Measurements from ENCODE around the gene LTBP1. TPM values are rescaled to one million over a fixed set of nuclear protein-coding genes. Genes with fewer than 3 reads are reported as not detected.

Gene LTBP1
- total and polyA plus RNA-seq, 2 experiments from 2014 or later, result 15.7 to 49.8 TPM

DNA sequence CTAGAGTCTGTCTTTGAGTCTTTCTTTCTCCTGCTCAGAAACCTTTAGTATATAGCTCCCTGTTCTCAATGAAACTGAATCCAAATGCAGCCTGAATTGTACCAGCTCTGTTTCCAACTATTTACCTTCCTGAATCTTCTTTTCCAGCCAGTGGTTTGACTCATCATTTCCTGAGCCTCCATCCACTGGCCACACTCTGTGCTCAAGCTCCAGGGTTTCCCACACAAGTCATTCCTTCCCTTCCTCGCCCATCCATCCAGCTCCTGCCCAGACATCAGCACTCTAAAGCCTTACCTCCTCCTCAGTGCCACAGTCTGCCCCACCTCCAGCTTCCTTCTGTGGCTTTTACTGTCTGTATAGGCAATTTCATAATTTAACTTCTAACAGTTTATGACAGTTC, 296.1 kb downstream of the LTBP1 start:
- Mint-ChIP-seq H3K4me3 (no peak overlapping the region), H3K4me1 (no peaks in the 10 kb centered on the region), H3K9me3 (no peaks in the 10 kb centered on the region), H3K27ac (no peak overlapping the region), H3K36me3 (ENCODE audit: low read depth) (no peaks in the 10 kb centered on the region), H3K27me3 (ENCODE audit: insufficient read depth, low read depth, poor library complexity) (no peaks in the 10 kb centered on the region)
- Histone ChIP-seq H3K27me3 (ENCODE audit: insufficient read depth) (no peaks in the 10 kb centered on the region), H3K4me3 (no peak overlapping the region), H2AFZ (no peak overlapping the region), H3K27ac (ENCODE audit: low read depth) (no peak overlapping the region), H3F3A (replicated peaks; ENCODE audit: low read depth) (no peaks in the 10 kb centered on the region), H3K79me2 (replicated peaks; ENCODE audit: insufficient read depth) (no peaks in the 10 kb centered on the region), H3K4me1 (ENCODE audit: insufficient read depth) (no peaks in the 10 kb centered on the region), H3K4me2 (no peak overlapping the region), H3K36me3 (ENCODE audit: insufficient read depth) (no peaks in the 10 kb centered on the region), H3K9me2 (ENCODE audit: insufficient read depth) (no peaks in the 10 kb centered on the region), H4K20me1 (replicated peaks; ENCODE audit: insufficient read depth) (no peaks in the 10 kb centered on the region)
- DNase-seq (ENCODE audit: low spot score) (no peak), ATAC-seq (no peak)
- TF ChIP-seq ZNF331 (CRISPR knock-in tag; IDR thresholded peaks at IDR 0.05; ENCODE audit: low read depth), result no peak
- TF ChIP-seq, protein P1, sequence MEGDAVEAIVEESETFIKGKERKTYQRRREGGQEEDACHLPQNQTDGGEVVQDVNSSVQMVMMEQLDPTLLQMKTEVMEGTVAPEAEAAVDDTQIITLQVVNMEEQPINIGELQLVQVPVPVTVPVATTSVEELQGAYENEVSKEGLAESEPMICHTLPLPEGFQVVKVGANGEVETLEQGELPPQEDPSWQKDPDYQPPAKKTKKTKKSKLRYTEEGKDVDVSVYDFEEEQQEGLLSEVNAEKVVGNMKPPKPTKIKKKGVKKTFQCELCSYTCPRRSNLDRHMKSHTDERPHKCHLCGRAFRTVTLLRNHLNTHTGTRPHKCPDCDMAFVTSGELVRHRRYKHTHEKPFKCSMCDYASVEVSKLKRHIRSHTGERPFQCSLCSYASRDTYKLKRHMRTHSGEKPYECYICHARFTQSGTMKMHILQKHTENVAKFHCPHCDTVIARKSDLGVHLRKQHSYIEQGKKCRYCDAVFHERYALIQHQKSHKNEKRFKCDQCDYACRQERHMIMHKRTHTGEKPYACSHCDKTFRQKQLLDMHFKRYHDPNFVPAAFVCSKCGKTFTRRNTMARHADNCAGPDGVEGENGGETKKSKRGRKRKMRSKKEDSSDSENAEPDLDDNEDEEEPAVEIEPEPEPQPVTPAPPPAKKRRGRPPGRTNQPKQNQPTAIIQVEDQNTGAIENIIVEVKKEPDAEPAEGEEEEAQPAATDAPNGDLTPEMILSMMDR (conservative IDR thresholded peaks at IDR 0.05; ENCODE audit: low read depth in 2 of 2), result no peak
- no peak for TF ChIP-seq STAT1 (IDR thresholded peaks at IDR 0.05; ENCODE audit: unreplicated experiment)
- TF ChIP-seq, protein P2, sequence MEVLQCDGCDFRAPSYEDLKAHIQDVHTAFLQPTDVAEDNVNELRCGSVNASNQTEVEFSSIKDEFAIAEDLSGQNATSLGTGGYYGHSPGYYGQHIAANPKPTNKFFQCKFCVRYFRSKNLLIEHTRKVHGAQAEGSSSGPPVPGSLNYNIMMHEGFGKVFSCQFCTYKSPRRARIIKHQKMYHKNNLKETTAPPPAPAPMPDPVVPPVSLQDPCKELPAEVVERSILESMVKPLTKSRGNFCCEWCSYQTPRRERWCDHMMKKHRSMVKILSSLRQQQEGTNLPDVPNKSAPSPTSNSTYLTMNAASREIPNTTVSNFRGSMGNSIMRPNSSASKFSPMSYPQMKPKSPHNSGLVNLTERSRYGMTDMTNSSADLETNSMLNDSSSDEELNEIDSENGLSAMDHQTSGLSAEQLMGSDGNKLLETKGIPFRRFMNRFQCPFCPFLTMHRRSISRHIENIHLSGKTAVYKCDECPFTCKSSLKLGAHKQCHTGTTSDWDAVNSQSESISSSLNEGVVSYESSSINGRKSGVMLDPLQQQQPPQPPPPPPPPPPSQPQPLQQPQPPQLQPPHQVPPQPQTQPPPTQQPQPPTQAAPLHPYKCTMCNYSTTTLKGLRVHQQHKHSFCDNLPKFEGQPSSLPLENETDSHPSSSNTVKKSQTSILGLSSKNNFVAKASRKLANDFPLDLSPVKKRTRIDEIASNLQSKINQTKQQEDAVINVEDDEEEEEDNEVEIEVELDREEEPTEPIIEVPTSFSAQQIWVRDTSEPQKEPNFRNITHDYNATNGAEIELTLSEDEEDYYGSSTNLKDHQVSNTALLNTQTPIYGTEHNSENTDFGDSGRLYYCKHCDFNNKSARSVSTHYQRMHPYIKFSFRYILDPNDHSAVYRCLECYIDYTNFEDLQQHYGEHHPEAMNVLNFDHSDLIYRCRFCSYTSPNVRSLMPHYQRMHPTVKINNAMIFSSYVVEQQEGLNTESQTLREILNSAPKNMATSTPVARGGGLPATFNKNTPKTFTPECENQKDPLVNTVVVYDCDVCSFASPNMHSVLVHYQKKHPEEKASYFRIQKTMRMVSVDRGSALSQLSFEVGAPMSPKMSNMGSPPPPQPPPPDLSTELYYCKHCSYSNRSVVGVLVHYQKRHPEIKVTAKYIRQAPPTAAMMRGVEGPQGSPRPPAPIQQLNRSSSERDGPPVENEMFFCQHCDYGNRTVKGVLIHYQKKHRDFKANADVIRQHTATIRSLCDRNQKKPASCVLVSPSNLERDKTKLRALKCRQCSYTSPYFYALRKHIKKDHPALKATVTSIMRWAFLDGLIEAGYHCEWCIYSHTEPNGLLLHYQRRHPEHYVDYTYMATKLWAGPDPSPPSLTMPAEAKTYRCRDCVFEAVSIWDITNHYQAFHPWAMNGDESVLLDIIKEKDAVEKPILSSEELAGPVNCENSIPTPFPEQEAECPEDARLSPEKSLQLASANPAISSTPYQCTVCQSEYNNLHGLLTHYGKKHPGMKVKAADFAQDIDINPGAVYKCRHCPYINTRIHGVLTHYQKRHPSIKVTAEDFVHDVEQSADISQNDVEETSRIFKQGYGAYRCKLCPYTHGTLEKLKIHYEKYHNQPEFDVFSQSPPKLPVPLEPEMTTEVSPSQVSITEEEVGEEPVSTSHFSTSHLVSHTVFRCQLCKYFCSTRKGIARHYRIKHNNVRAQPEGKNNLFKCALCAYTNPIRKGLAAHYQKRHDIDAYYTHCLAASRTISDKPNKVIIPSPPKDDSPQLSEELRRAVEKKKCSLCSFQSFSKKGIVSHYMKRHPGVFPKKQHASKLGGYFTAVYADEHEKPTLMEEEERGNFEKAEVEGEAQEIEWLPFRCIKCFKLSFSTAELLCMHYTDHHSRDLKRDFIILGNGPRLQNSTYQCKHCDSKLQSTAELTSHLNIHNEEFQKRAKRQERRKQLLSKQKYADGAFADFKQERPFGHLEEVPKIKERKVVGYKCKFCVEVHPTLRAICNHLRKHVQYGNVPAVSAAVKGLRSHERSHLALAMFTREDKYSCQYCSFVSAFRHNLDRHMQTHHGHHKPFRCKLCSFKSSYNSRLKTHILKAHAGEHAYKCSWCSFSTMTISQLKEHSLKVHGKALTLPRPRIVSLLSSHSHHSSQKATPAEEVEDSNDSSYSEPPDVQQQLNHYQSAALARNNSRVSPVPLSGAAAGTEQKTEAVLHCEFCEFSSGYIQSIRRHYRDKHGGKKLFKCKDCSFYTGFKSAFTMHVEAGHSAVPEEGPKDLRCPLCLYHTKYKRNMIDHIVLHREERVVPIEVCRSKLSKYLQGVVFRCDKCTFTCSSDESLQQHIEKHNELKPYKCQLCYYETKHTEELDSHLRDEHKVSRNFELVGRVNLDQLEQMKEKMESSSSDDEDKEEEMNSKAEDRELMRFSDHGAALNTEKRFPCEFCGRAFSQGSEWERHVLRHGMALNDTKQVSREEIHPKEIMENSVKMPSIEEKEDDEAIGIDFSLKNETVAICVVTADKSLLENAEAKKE (CRISPR knock-in tag; IDR thresholded peaks at IDR 0.05), result no peak
- TF ChIP-seq, protein P3, sequence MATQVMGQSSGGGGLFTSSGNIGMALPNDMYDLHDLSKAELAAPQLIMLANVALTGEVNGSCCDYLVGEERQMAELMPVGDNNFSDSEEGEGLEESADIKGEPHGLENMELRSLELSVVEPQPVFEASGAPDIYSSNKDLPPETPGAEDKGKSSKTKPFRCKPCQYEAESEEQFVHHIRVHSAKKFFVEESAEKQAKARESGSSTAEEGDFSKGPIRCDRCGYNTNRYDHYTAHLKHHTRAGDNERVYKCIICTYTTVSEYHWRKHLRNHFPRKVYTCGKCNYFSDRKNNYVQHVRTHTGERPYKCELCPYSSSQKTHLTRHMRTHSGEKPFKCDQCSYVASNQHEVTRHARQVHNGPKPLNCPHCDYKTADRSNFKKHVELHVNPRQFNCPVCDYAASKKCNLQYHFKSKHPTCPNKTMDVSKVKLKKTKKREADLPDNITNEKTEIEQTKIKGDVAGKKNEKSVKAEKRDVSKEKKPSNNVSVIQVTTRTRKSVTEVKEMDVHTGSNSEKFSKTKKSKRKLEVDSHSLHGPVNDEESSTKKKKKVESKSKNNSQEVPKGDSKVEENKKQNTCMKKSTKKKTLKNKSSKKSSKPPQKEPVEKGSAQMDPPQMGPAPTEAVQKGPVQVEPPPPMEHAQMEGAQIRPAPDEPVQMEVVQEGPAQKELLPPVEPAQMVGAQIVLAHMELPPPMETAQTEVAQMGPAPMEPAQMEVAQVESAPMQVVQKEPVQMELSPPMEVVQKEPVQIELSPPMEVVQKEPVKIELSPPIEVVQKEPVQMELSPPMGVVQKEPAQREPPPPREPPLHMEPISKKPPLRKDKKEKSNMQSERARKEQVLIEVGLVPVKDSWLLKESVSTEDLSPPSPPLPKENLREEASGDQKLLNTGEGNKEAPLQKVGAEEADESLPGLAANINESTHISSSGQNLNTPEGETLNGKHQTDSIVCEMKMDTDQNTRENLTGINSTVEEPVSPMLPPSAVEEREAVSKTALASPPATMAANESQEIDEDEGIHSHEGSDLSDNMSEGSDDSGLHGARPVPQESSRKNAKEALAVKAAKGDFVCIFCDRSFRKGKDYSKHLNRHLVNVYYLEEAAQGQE (IDR thresholded peaks at IDR 0.05; ENCODE audit: unreplicated experiment), result no peak
- TF ChIP-seq, protein P4, sequence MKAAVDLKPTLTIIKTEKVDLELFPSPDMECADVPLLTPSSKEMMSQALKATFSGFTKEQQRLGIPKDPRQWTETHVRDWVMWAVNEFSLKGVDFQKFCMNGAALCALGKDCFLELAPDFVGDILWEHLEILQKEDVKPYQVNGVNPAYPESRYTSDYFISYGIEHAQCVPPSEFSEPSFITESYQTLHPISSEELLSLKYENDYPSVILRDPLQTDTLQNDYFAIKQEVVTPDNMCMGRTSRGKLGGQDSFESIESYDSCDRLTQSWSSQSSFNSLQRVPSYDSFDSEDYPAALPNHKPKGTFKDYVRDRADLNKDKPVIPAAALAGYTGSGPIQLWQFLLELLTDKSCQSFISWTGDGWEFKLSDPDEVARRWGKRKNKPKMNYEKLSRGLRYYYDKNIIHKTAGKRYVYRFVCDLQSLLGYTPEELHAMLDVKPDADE (IDR thresholded peaks at IDR 0.05), result no peak
- no peak for TF ChIP-seq EZH2 (IDR thresholded peaks at IDR 0.05; ENCODE audit: low read depth, unreplicated experiment)
- TF ChIP-seq CREB1 (CRISPR knock-in tag; IDR thresholded peaks at IDR 0.05; ENCODE audit: low read depth), result no peak
- TF ChIP-seq POLR2AphosphoS5 (IDR thresholded peaks at IDR 0.05; ENCODE audit: low read depth), result no peak
- TF ChIP-seq EZH2phosphoT487 (IDR thresholded peaks at IDR 0.05; ENCODE audit: unreplicated experiment), result no peak
- no peak for TF ChIP-seq JUNB (IDR thresholded peaks at IDR 0.05; ENCODE audit: unreplicated experiment)
- no peak for TF ChIP-seq NANOG (IDR thresholded peaks at IDR 0.05; ENCODE audit: borderline replicate concordance)

All from GM23338 (cell line).